ENCODE results near the gene NAA60.

GRCh38 chr16:3480901-3481695, 37.6 kb downstream of the NAA60 start:
- TF ChIP-seq CTCF (IDR thresholded peaks at IDR 0.05): no peak
- no peak for TF ChIP-seq POLR2A (IDR thresholded peaks at IDR 0.05)

Measured in body of pancreas (tissue), 4 donors.